Measurements from ENCODE around the gene TMEM207. TPM values are rescaled to one million over a fixed set of nuclear protein-coding genes. Genes with fewer than 3 reads are reported as not detected.

Gene TMEM207
- total RNA-seq = not detected in 2 replicates

GRCh38 chr3:190449801-190450200 lies at the start of gene TMEM207:
Gene TMEM207 (minus strand): TSS chr3:190449901. CDS start chr3:190449809, 92 bp downstream.

GRCh38 chr3:190387578-190388213 lies 62.0 kb downstream of the TMEM207 start, which contains the start of gene CLDN16:
Gene CLDN16 (plus strand): TSS chr3:190388163. CDS start chr3:190388330, 167 bp downstream.

Other genes with a start within 250 kb of the TMEM207 start
- gene CLDN1, start 127.5 kb downstream of the TMEM207 start, total RNA-seq = 0.14 and 0.18 TPM in 2 replicates
- under 0.01 TPM in 1 of 2 replicates, not detected in the other for gene CLDN16, start 61.7 kb downstream of the TMEM207 start, total RNA-seq
- 9.1 and 11.0 TPM in 2 replicates for gene IL1RAP, start 64.2 kb upstream of the TMEM207 start, total RNA-seq